WTC11 (cell line): ENCODE measurements around the gene CACNA2D1. TPM values are rescaled to one million over a fixed set of nuclear protein-coding genes. Genes with fewer than 3 reads are reported as not detected.

Experiments
- ATAC-seq: fragments of 200-7000 bp; cut with Tn5 transposase; 2 replicates; pipeline ENCODE4 v1.10.0; 2021; ENCODE audit warnings: mild to moderate bottlenecking, moderate library complexity
- CTCF ChIA-PET: fragments of 300-600 bp; sonication (Branson Sonifier 250); formaldehyde crosslinking; loops from one replicate; lab custom pipeline; 2021; ENCODE audit warnings: antibody characterized with exemption; lab: Charles Lee
- POLR2A ChIA-PET: fragments of 350-600 bp; sonication (Branson Sonifier 250); formaldehyde crosslinking; loops from one replicate; lab custom pipeline; 2021; ENCODE audit warnings: antibody characterized with exemption; lab: Charles Lee
- DNase-seq: peaks from one replicate; pipeline ENCODE4 v3.0.0; 2021; ENCODE audit warnings: low spot score
- H3K27ac Mint-ChIP-seq: 2 replicates; pipeline ENCODE4 v1.8.0; 2021; ENCODE audit warnings: mixed read lengths
- H3K27me3 Mint-ChIP-seq: 2 replicates; pipeline ENCODE4 v1.8.0; 2021; ENCODE audit warnings: low read depth, mild to moderate bottlenecking, moderate library complexity, mixed read lengths
- H3K36me3 Mint-ChIP-seq: 2 replicates; pipeline ENCODE4 v1.8.0; 2021; ENCODE audit warnings: mixed read lengths
- H3K4me1 Mint-ChIP-seq: 2 replicates; pipeline ENCODE4 v1.8.0; 2022; ENCODE audit warnings: mixed read lengths
- H3K4me3 Mint-ChIP-seq: 2 replicates; pipeline ENCODE4 v1.8.0; 2021; ENCODE audit warnings: mild to moderate bottlenecking, moderate library complexity, mixed read lengths
- H3K9me3 Mint-ChIP-seq: 2 replicates; pipeline ENCODE4 v1.8.0; 2021; ENCODE audit warnings: mixed read lengths
- AFF4 ChIP-seq: sonication (generic); formaldehyde crosslinking; IDR thresholded peaks from 2 replicates; pipeline ENCODE4 v1.8.1; 2023; ENCODE audit warnings: mild to moderate bottlenecking, missing genetic modification reagents, borderline replicate concordance
- AR ChIP-seq: fragments of 250-450 bp; sonication (Bioruptor Pico); IDR thresholded peaks from 2 replicates; pipeline ENCODE4 v1.9.0; 2021; ENCODE audit warnings: mild to moderate bottlenecking
- ELF4 ChIP-seq: sonication (generic); formaldehyde crosslinking; IDR thresholded peaks from 2 replicates; pipeline ENCODE4 v1.8.1; 2022; ENCODE audit warnings: low read depth, mild to moderate bottlenecking, moderate library complexity, missing genetic modification reagents
- ETV6 ChIP-seq: sonication (generic); formaldehyde crosslinking; IDR thresholded peaks from 2 replicates; pipeline ENCODE4 v1.8.1; 2022; ENCODE audit warnings: mild to moderate bottlenecking, missing genetic modification reagents
- FOXK1 ChIP-seq: sonication (generic); formaldehyde crosslinking; IDR thresholded peaks from 2 replicates; pipeline ENCODE4 v1.8.0; 2022; ENCODE audit warnings: mild to moderate bottlenecking, moderate library complexity, missing genetic modification reagents
- IRF1 ChIP-seq: sonication (generic); formaldehyde crosslinking; IDR thresholded peaks from 2 replicates; pipeline ENCODE4 v1.8.0; 2023; ENCODE audit warnings: missing genetic modification reagents
- IRF2 ChIP-seq: sonication (generic); formaldehyde crosslinking; IDR thresholded peaks from 2 replicates; pipeline ENCODE4 v1.8.0; 2022; ENCODE audit warnings: low read depth, missing genetic modification reagents, borderline replicate concordance
- JUN ChIP-seq: sonication (generic); formaldehyde crosslinking; IDR thresholded peaks from 2 replicates; pipeline ENCODE4 v1.8.0; 2023; ENCODE audit warnings: mild to moderate bottlenecking, missing genetic modification reagents
- MXD4 ChIP-seq: fragments of 250-450 bp; sonication (Bioruptor Pico); IDR thresholded peaks from 2 replicates; pipeline ENCODE4 v1.8.0; 2021; ENCODE audit warnings: mild to moderate bottlenecking, moderate library complexity, borderline replicate concordance
- NFE2L1 ChIP-seq: sonication (generic); formaldehyde crosslinking; IDR thresholded peaks from 2 replicates; pipeline ENCODE4 v1.8.1; 2023; ENCODE audit warnings: missing genetic modification reagents
- NR3C1 ChIP-seq: sonication (generic); formaldehyde crosslinking; conservative IDR thresholded peaks from 2 replicates; pipeline ENCODE4 v1.8.1; 2023; ENCODE audit warnings: low read depth, mild to moderate bottlenecking, missing genetic modification reagents
- PREB ChIP-seq: sonication (generic); formaldehyde crosslinking; IDR thresholded peaks from 2 replicates; pipeline ENCODE4 v1.8.1; 2022; ENCODE audit warnings: mild to moderate bottlenecking, missing genetic modification reagents, moderate library complexity, borderline replicate concordance
- RELA ChIP-seq: sonication (generic); formaldehyde crosslinking; IDR thresholded peaks from 2 replicates; pipeline ENCODE4 v1.8.1; 2022; ENCODE audit warnings: missing genetic modification reagents, mild to moderate bottlenecking, borderline replicate concordance
- SMAD4 ChIP-seq: sonication (generic); formaldehyde crosslinking; IDR thresholded peaks from 2 replicates; pipeline ENCODE4 v1.8.0; 2022; ENCODE audit warnings: mild to moderate bottlenecking, missing genetic modification reagents
- SOX15 ChIP-seq: fragments of 250-450 bp; sonication (Bioruptor Pico); IDR thresholded peaks from 2 replicates; pipeline ENCODE4 v1.9.0; 2021; ENCODE audit warnings: mild to moderate bottlenecking
- SP1 ChIP-seq: sonication (generic); formaldehyde crosslinking; conservative IDR thresholded peaks from 2 replicates; pipeline ENCODE4 v1.8.1; 2022; ENCODE audit warnings: missing genetic modification reagents
- TEAD4 ChIP-seq: sonication (generic); formaldehyde crosslinking; IDR thresholded peaks from 2 replicates; pipeline ENCODE4 v1.8.0; 2022; ENCODE audit warnings: mild to moderate bottlenecking, missing genetic modification reagents
- USF1 ChIP-seq: sonication (generic); formaldehyde crosslinking; IDR thresholded peaks from 2 replicates; pipeline ENCODE4 v1.8.0; 2022; ENCODE audit warnings: mild to moderate bottlenecking, missing genetic modification reagents
- ZBTB43 ChIP-seq: sonication (generic); formaldehyde crosslinking; IDR thresholded peaks from 2 replicates; pipeline ENCODE4 v1.8.1; 2023; ENCODE audit warnings: mild to moderate bottlenecking, missing genetic modification reagents
- ZNF232 ChIP-seq: sonication (generic); formaldehyde crosslinking; IDR thresholded peaks from 2 replicates; pipeline ENCODE4 v1.8.0; 2022; ENCODE audit warnings: mild to moderate bottlenecking, missing genetic modification reagents
- ZSCAN18 ChIP-seq: fragments of 250-450 bp; sonication (Bioruptor Pico); IDR thresholded peaks from 2 replicates; pipeline ENCODE4 v2.1.2; 2022; ENCODE audit warnings: mild to moderate bottlenecking, moderate library complexity
- total RNA-seq: library from RNA; stranded (reverse); gene quantifications from 3 replicates; pipeline ENCODE4 v1.2.3, GENCODE V29; 2021

Gene CACNA2D1
- total RNA-seq, 1 experiment from 2014 or later, result 33.3 TPM

- no peak for DNase-seq
- ATAC-seq, result no peak
- CTCF ChIA-PET, result no interaction called here
- POLR2A ChIA-PET, result no interaction called here
- peaks cover 14% of the 10 kb centered on the region for H3K4me1 Mint-ChIP-seq
- H3K4me3 Mint-ChIP-seq, result no peak overlapping the region
- no peak overlapping the region for H3K27ac Mint-ChIP-seq
- TF ChIP-seq ELF4 (CRISPR knock-in tag), result no peak
- TF ChIP-seq TEAD4 (CRISPR knock-in tag), result no peak
- TF ChIP-seq ZSCAN18 (CRISPR knock-in tag), result no peak
- TF ChIP-seq AFF4 (CRISPR knock-in tag), result no peak
- no peak for TF ChIP-seq AR
- TF ChIP-seq PREB (CRISPR knock-in tag), result no peak
- TF ChIP-seq FOXK1, result no peak
- TF ChIP-seq ZBTB43, result no peak
- no peak for TF ChIP-seq NFE2L1 (CRISPR knock-in tag)
- TF ChIP-seq, all 79 proteins: peak for 0
- Mint-ChIP-seq H3K27me3 (no peaks in the 10 kb centered on the region), H3K36me3 (no peaks in the 10 kb centered on the region), H3K9me3 (no peaks in the 10 kb centered on the region)
These were observed 14.2 kb downstream of the CACNA2D1 start for GRCh38 chr7:82429408-82429807.

GRCh38 chr7:82428186-82428961 is 15.2 kb downstream of the CACNA2D1 start:
- DNase-seq (no peak), ATAC-seq (no peak)
- Mint-ChIP-seq H3K4me1 (peaks cover 14% of the 10 kb centered on the region), H3K27me3 (no peaks in the 10 kb centered on the region), H3K4me3 (no peak overlapping the region), H3K27ac (no peak overlapping the region), H3K9me3 (no peaks in the 10 kb centered on the region), H3K36me3 (no peaks in the 10 kb centered on the region)
- POLR2A ChIA-PET, result no interaction called here
- CTCF ChIA-PET, result interaction anchor here (0.6 kb wide), 1 partner anchor 65 kb away, joined by 4 read pairs; no protein-coding TSS in a partner anchor
- TF ChIP-seq NR3C1, result no peak
- TF ChIP-seq MXD4 (CRISPR knock-in tag), result no peak
- TF ChIP-seq RELA (CRISPR knock-in tag), result no peak
- TF ChIP-seq SOX15, result no peak
- TF ChIP-seq ZSCAN18 (CRISPR knock-in tag), result no peak
- no peak for TF ChIP-seq SP1 (CRISPR knock-in tag)
- TF ChIP-seq ZNF232 (CRISPR knock-in tag), result no peak
- no peak for TF ChIP-seq SMAD4
- TF ChIP-seq IRF2, result no peak
- no peak for TF ChIP-seq ETV6 (CRISPR knock-in tag)
- TF ChIP-seq TEAD4 (CRISPR knock-in tag), result no peak
- TF ChIP-seq USF1, result no peak
- TF ChIP-seq IRF1 (CRISPR knock-in tag), result no peak
- TF ChIP-seq JUN, result no peak
